HG03108 (cell line): Measurements from ENCODE around the gene SPTBN1.
A peak's percentile ranks its signal among the peaks of the same experiment; 100 is the strongest.

Source experiments
- ATAC-seq: cut with Tn5 transposase; IDR thresholded peaks from one replicate; pipeline ENCODE4 v1.9.1; 2021; ENCODE audit warnings: moderate library complexity; ENCODE audit not compliant: unreplicated experiment

Gene SPTBN1

GRCh38 chr2:54667726-54668650, 211.9 kb downstream of the SPTBN1 start:
- no peak for ATAC-seq

- no peak for ATAC-seq
These were observed 212.6 kb downstream of the SPTBN1 start for GRCh38 chr2:54668711-54669110.

GRCh38 chr2:54669677-54670484, 213.8 kb downstream of the SPTBN1 start:
- no peak for ATAC-seq

GRCh38 chr2:54670485-54671009, 214.4 kb downstream of the SPTBN1 start:
- no peak for ATAC-seq

GRCh38 chr2:54671010-54671409, 214.9 kb downstream of the SPTBN1 start:
- no peak for ATAC-seq

- ATAC-seq: no peak
These were observed 215.9 kb downstream of the SPTBN1 start for GRCh38 chr2:54671875-54672589.

- peak; percentile 51 for ATAC-seq
These were observed 216.7 kb downstream of the SPTBN1 start for GRCh38 chr2:54672590-54673456.

GRCh38 chr2:54673501-54673998, 217.4 kb downstream of the SPTBN1 start:
- peak; percentile 46 for ATAC-seq

GRCh38 chr2:54675281-54675680, 219.2 kb downstream of the SPTBN1 start:
- no peak for ATAC-seq

- ATAC-seq: no peak
These were observed 219.6 kb downstream of the SPTBN1 start for GRCh38 chr2:54675738-54676137.

- ATAC-seq: no peak
These were observed 220.5 kb downstream of the SPTBN1 start for GRCh38 chr2:54676656-54677055.

GRCh38 chr2:54677476-54678265, 221.5 kb downstream of the SPTBN1 start:
- ATAC-seq: no peak

GRCh38 chr2:54678719-54679118, 222.6 kb downstream of the SPTBN1 start:
- ATAC-seq: no peak

GRCh38 chr2:54680397-54681041, 224.4 kb downstream of the SPTBN1 start:
- ATAC-seq: peak; percentile 56

GRCh38 chr2:54681416-54681815, 225.3 kb downstream of the SPTBN1 start:
- no peak for ATAC-seq

GRCh38 chr2:54683596-54683995, 227.5 kb downstream of the SPTBN1 start:
- ATAC-seq: no peak

- no peak for ATAC-seq
These were observed 229.2 kb downstream of the SPTBN1 start for GRCh38 chr2:54685263-54685775.

- no peak for ATAC-seq
These were observed 231.5 kb downstream of the SPTBN1 start for GRCh38 chr2:54687595-54688152.
